Erythroblast (primary cell): ENCODE results near the gene EPN3.

Experiments used
- GATA1 ChIP-seq: IDR thresholded peaks from 2 replicates; pipeline ENCODE4 v1.6.1; 2011; ENCODE audit warnings: low read depth, mild to moderate bottlenecking, control low read depth, low read length, moderate library complexity
- POLR2A ChIP-seq: IDR thresholded peaks from 2 replicates; pipeline ENCODE4 v1.6.1; 2011; ENCODE audit warnings: mild to moderate bottlenecking, low read length

DNA sequence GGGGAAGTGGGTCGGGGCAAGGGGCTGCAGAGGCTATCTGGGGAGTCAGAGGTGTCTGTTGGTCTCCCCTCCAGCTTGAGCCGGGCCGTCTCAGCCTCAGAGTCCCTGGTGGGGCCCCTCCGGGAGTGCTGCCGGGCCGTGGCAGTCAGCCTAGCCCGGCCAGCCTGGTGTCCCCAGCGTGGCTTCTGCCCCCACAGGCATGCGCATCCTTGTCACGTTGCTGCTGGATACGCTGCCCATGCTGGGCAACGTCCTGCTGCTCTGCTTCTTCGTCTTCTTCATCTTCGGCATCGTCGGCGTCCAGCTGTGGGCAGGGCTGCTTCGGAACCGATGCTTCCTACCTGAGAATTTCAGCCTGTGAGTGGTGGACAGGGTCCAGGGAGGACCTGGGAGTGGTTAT lies 39.1 kb downstream of the EPN3 start:
- TF ChIP-seq POLR2A (no peak), GATA1 (no peak)
